C4-2B (cell line): Measurements from ENCODE around the gene UNC5C.

Source experiments
- ZFX ChIP-seq: fragments of 450-650 bp; IDR thresholded peaks from 2 replicates; pipeline ENCODE4 v1.6.1; 2017
- TF ChIP-seq, protein P1 (sequence below): fragments of 450-650 bp; conservative IDR thresholded peaks from 2 replicates; pipeline ENCODE4 v1.5.1; 2017; ENCODE audit warnings: mild to moderate bottlenecking

DNA sequence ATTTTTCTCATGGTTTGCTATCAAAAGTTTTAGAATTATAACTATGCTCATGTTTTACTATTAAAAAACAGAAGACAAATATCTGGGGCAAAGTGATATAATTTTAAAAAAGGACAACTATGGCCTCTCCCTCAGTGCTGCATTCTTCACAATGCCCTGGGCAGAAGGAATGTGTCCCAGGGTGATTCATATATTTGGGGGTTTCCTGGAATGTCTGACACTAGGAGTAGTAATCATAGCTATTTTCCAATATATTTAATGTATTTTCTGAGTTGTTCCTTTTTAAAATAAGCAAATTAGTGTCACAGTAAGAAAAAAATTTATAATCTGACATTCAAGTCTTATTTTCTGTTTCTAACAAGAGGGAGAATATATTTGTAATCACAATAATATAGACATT, 281.7 kb downstream of the UNC5C start:
- TF ChIP-seq, protein P1, sequence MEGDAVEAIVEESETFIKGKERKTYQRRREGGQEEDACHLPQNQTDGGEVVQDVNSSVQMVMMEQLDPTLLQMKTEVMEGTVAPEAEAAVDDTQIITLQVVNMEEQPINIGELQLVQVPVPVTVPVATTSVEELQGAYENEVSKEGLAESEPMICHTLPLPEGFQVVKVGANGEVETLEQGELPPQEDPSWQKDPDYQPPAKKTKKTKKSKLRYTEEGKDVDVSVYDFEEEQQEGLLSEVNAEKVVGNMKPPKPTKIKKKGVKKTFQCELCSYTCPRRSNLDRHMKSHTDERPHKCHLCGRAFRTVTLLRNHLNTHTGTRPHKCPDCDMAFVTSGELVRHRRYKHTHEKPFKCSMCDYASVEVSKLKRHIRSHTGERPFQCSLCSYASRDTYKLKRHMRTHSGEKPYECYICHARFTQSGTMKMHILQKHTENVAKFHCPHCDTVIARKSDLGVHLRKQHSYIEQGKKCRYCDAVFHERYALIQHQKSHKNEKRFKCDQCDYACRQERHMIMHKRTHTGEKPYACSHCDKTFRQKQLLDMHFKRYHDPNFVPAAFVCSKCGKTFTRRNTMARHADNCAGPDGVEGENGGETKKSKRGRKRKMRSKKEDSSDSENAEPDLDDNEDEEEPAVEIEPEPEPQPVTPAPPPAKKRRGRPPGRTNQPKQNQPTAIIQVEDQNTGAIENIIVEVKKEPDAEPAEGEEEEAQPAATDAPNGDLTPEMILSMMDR, result no peak
- TF ChIP-seq ZFX, result no peak
